GM10266 (cell line): ENCODE measurements around the gene ST3GAL3.
A peak's percentile ranks its signal among the peaks of the same experiment; 100 is the strongest.

Source experiments
- DNase-seq: peaks from one replicate; pipeline ENCODE4 v3.0.0; 2012; ENCODE audit errors: extremely low spot score
- CTCF ChIP-seq: IDR thresholded peaks from 2 replicates; pipeline ENCODE4 v1.5.1; 2012; ENCODE audit warnings: mild to moderate bottlenecking, low read depth; ENCODE audit not compliant: control insufficient read depth, insufficient read depth; ENCODE audit errors: missing control alignments

ST3GAL3 gene

GRCh38 chr1:43861337-43861736 is 154.0 kb downstream of the ST3GAL3 start:
- DNase-seq = no peak
- no peak for TF ChIP-seq CTCF

- no peak for DNase-seq
- TF ChIP-seq CTCF = no peak
These were observed 154.8 kb downstream of the ST3GAL3 start for GRCh38 chr1:43861988-43862735.

- no peak for TF ChIP-seq CTCF
- DNase-seq = peak; percentile 39
These were observed 157.0 kb downstream of the ST3GAL3 start for GRCh38 chr1:43864111-43865045.

- no peak for DNase-seq
- no peak for TF ChIP-seq CTCF
These were observed 158.9 kb downstream of the ST3GAL3 start for GRCh38 chr1:43866201-43866600.

GRCh38 chr1:43867976-43868740 is 160.8 kb downstream of the ST3GAL3 start:
- TF ChIP-seq CTCF = no peak
- no peak for DNase-seq

GRCh38 chr1:43868741-43869067 is 161.4 kb downstream of the ST3GAL3 start:
- no peak for TF ChIP-seq CTCF
- DNase-seq = no peak
